NB4 (cell line): ENCODE data around the gene GABRB1.

Experiments
- POLR2A ChIP-seq: IDR thresholded peaks from 2 replicates; pipeline ENCODE4 v1.6.1; 2011; ENCODE audit warnings: mild to moderate bottlenecking; ENCODE audit not compliant: insufficient read length; ENCODE audit errors: extremely low read depth
- TF ChIP-seq, protein P1 (sequence below): IDR thresholded peaks from one replicate; pipeline ENCODE4 v1.5.1; 2012; ENCODE audit warnings: low read depth, low read length

DNA sequence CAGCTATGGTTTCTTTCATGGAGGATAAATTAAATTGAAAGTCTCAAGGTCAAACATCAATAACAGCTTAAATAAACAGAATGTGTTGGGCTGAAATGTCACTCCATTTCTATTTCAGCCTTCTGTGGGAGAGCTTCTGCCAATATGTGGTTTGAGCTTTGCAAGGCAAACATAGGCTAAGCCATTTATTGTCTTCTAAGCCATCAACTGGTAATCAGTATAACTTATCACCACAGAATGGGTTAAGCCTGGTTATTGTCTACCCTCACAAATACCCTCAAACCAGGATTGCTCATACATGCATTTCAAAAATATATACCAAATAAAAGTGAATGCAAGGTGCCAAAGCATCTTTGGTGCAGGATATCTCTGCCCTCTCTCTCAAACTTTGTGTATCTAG, 52.7 kb downstream of the GABRB1 start:
- TF ChIP-seq, protein P1, sequence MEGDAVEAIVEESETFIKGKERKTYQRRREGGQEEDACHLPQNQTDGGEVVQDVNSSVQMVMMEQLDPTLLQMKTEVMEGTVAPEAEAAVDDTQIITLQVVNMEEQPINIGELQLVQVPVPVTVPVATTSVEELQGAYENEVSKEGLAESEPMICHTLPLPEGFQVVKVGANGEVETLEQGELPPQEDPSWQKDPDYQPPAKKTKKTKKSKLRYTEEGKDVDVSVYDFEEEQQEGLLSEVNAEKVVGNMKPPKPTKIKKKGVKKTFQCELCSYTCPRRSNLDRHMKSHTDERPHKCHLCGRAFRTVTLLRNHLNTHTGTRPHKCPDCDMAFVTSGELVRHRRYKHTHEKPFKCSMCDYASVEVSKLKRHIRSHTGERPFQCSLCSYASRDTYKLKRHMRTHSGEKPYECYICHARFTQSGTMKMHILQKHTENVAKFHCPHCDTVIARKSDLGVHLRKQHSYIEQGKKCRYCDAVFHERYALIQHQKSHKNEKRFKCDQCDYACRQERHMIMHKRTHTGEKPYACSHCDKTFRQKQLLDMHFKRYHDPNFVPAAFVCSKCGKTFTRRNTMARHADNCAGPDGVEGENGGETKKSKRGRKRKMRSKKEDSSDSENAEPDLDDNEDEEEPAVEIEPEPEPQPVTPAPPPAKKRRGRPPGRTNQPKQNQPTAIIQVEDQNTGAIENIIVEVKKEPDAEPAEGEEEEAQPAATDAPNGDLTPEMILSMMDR = no peak
- TF ChIP-seq POLR2A = no peak
